PC-3 (cell line): Measurements from ENCODE around the gene DICER1. TPM values are rescaled to one million over a fixed set of nuclear protein-coding genes. Genes with fewer than 3 reads are reported as not detected.
A peak's percentile ranks its signal among the peaks of the same experiment; 100 is the strongest.

Source experiments
- ATAC-seq: fragments of 200-7000 bp; cut with Tn5 transposase; 2 replicates; pipeline ENCODE4 v1.9.1; 2020; ENCODE audit warnings: mild to moderate bottlenecking, moderate library complexity
- BruUV-seq: library from RNA; stranded (reverse); fragments of 400-500 nt; replicated peaks from 2 replicates; lab custom pipeline; 2021; lab: Mats Ljungman, UMichigan
- CTCF ChIA-PET: fragments of 300-600 bp; sonication (Branson Sonifier 250); formaldehyde crosslinking; loops from one replicate; lab custom pipeline; 2022; ENCODE audit warnings: antibody characterized with exemption; lab: Charles Lee
- POLR2A ChIA-PET: fragments of 300-600 bp; sonication (Branson Sonifier 250); formaldehyde crosslinking; loops from one replicate; lab custom pipeline; 2022; ENCODE audit warnings: antibody characterized with exemption; ENCODE audit not compliant: unreplicated experiment; lab: Charles Lee
- DNase-seq: peaks from one replicate; pipeline ENCODE4 v3.0.0-alpha.2; 2015
- H2AFZ ChIP-seq: fragments of 300-600 bp; sonication (generic); 2 replicates; pipeline ENCODE4 v1.6.0; 2016; ENCODE audit warnings: antibody characterized with exemption, low read length
- H3F3A ChIP-seq: fragments of 300-600 bp; sonication (generic); one replicate; pipeline ENCODE4 v1.6.0; 2017; ENCODE audit warnings: antibody characterized with exemption, low read length, control low read depth, mild to moderate bottlenecking; ENCODE audit not compliant: unreplicated experiment
- H3K27ac ChIP-seq: fragments of 300-600 bp; sonication (generic); 2 replicates; pipeline ENCODE4 v1.5.1; 2016; ENCODE audit warnings: mild to moderate bottlenecking, low read length
- H3K27me3 ChIP-seq: fragments of 300-600 bp; sonication (generic); 2 replicates; pipeline ENCODE4 v1.6.1; 2016; ENCODE audit warnings: low read length, mixed read lengths
- H3K36me3 ChIP-seq: fragments of 300-600 bp; sonication (generic); 2 replicates; pipeline ENCODE4 v1.6.1; 2016; ENCODE audit warnings: low read depth, mixed run types, low read length, mixed read lengths
- H3K4me1 ChIP-seq: fragments of 300-600 bp; sonication (generic); 2 replicates; pipeline ENCODE4 v1.5.1; 2016; ENCODE audit warnings: low read length; ENCODE audit not compliant: insufficient read depth
- H3K4me2 ChIP-seq: fragments of 300-600 bp; sonication (generic); 2 replicates; pipeline ENCODE4 v1.6.0; 2016; ENCODE audit warnings: low read length
- H3K4me3 ChIP-seq: fragments of 300-600 bp; sonication (generic); 2 replicates; pipeline ENCODE4 v1.5.1; 2016; ENCODE audit warnings: mild to moderate bottlenecking, low read length, mixed read lengths
- H3K79me2 ChIP-seq: fragments of 300-600 bp; sonication (generic); 2 replicates; pipeline ENCODE4 v1.6.1; 2017; ENCODE audit warnings: low read length, mixed read lengths
- H3K9ac ChIP-seq: fragments of 300-600 bp; sonication (generic); 2 replicates; pipeline ENCODE4 v1.6.0; 2016; ENCODE audit warnings: mild to moderate bottlenecking, low read length
- H3K9me2 ChIP-seq: fragments of 300-600 bp; sonication (generic); replicated peaks from 2 replicates; pipeline ENCODE4 v1.6.1; 2016; ENCODE audit warnings: mixed run types, low read length, mixed read lengths
- H3K9me3 ChIP-seq: fragments of 300-600 bp; sonication (generic); 2 replicates; pipeline ENCODE4 v1.6.1; 2016; ENCODE audit warnings: low read length, mixed read lengths
- H4K20me1 ChIP-seq: fragments of 300-600 bp; sonication (generic); 2 replicates; pipeline ENCODE4 v1.6.1; 2016; ENCODE audit warnings: low read length, mixed read lengths
- EZH2 ChIP-seq: fragments of 300-600 bp; sonication (generic); IDR thresholded peaks from one replicate; pipeline ENCODE4 v1.6.1; 2017; ENCODE audit warnings: antibody characterized with exemption, mild to moderate bottlenecking, low read length; ENCODE audit not compliant: unreplicated experiment
- EZH2phosphoT487 ChIP-seq: fragments of 300-600 bp; sonication (generic); IDR thresholded peaks from 2 replicates; pipeline ENCODE4 v1.6.1; 2018; ENCODE audit warnings: mild to moderate bottlenecking, antibody characterized with exemption, low read length, borderline replicate concordance
- intact Hi-C: fragments of 100-400 bp; cut with micrococcal nuclease; formaldehyde crosslinking; loops from 2 replicates; pipeline ENCODE4 v1.9.0; 2023
- total RNA-seq: library from RNA; depleted of rRNA; stranded (reverse); fragments of >200 nt; gene quantifications from 2 replicates; pipeline ENCODE4 v1.2.3, GENCODE V29; 2014
- TF ChIP-seq, protein P1 (sequence below): fragments of 300-600 bp; sonication (generic); conservative IDR thresholded peaks from 2 replicates; pipeline ENCODE4 v1.5.1; 2017; ENCODE audit warnings: antibody characterized with exemption, low read depth, mild to moderate bottlenecking, low read length

Gene DICER1
- total RNA-seq, 1 experiment from 2014 or later, result 29.9 TPM

DNA sequence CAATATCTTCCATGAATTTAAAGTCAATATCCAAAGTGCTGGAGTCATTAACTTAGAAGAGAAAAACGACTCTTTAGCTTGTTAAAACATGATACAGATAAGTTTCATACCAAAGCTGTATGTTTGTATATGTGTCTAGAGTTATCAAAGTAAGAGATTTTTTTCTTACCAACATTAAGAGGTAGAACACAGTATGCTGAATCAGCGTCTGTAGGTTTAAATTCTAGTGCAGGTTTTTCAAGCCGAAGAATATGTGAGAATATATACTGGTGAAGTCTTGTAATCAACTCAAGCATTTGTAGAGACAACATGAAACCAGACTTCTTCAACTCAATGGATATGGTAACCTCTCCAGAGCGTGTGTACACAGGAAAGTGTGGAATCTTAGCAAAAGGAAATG is 49.6 kb downstream of the DICER1 start:
- TF ChIP-seq EZH2 (no peak), EZH2phosphoT487 (no peak)
- TF ChIP-seq, protein P1, sequence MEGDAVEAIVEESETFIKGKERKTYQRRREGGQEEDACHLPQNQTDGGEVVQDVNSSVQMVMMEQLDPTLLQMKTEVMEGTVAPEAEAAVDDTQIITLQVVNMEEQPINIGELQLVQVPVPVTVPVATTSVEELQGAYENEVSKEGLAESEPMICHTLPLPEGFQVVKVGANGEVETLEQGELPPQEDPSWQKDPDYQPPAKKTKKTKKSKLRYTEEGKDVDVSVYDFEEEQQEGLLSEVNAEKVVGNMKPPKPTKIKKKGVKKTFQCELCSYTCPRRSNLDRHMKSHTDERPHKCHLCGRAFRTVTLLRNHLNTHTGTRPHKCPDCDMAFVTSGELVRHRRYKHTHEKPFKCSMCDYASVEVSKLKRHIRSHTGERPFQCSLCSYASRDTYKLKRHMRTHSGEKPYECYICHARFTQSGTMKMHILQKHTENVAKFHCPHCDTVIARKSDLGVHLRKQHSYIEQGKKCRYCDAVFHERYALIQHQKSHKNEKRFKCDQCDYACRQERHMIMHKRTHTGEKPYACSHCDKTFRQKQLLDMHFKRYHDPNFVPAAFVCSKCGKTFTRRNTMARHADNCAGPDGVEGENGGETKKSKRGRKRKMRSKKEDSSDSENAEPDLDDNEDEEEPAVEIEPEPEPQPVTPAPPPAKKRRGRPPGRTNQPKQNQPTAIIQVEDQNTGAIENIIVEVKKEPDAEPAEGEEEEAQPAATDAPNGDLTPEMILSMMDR, result no peak
- Histone ChIP-seq H3F3A (no peaks in the 10 kb centered on the region), H3K36me3 (peaks cover 56% of the 10 kb centered on the region), H3K9me2 (no peaks in the 10 kb centered on the region), H2AFZ (no peak overlapping the region), H3K27me3 (no peaks in the 10 kb centered on the region), H3K9ac (no peak overlapping the region), H3K4me2 (no peak overlapping the region), H3K79me2 (no peaks in the 10 kb centered on the region), H3K4me1 (peaks cover 14% of the 10 kb centered on the region), H3K4me3 (no peak overlapping the region), H3K27ac (no peak overlapping the region), H3K9me3 (no peaks in the 10 kb centered on the region), H4K20me1 (no peaks in the 10 kb centered on the region)
- BruUV-seq, result no TSS peak
- no peak for DNase-seq
- intact Hi-C loops, result loop anchor here (10.0 kb wide), 1 partner anchor 327 kb away; no protein-coding TSS in a partner anchor
- ChIA-PET POLR2A (no interaction called here), CTCF (no interaction called here)
- ATAC-seq, result no peak

DNA sequence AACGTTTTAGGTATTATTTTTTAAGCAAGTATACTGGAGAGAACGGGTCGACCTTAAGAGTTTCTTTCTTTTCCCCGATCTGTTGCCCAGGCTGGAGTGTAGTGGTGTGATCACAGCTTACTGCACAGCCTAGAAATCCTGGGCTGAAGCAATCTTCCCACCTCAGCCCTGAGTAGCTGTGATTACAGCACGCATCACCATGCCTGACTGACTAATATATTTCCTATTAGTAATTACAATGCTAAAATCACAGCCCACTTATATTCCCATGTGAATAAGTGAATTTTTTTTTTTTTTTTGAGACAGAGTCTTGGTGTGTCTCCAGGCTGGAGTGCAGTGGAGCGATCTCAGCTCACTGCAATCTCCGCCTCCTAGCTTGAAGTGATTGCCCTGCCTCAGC is 50.4 kb downstream of the DICER1 start:
- H3K4me2 ChIP-seq, result no peak overlapping the region
- H3F3A ChIP-seq, result no peaks in the 10 kb centered on the region
- H3K4me3 ChIP-seq, result no peak overlapping the region
- TF ChIP-seq EZH2 (no peak), EZH2phosphoT487 (no peak)
- TF ChIP-seq, protein P1, result no peak
- no peaks in the 10 kb centered on the region for H3K27me3 ChIP-seq
- H3K9ac ChIP-seq, result no peak overlapping the region
- peaks cover 56% of the 10 kb centered on the region for H3K36me3 ChIP-seq
- BruUV-seq, result no TSS peak
- DNase-seq (peak; percentile 5), ATAC-seq (0 out of 2 replicates have a peak, but pooled peaks have one; percentile 29)
- intact Hi-C loops, result loop anchor here (10.0 kb wide), 1 partner anchor 328 kb away; no protein-coding TSS in a partner anchor
- no peaks in the 10 kb centered on the region for H4K20me1 ChIP-seq
- H3K9me3 ChIP-seq, result no peaks in the 10 kb centered on the region
- CTCF ChIA-PET, result no interaction called here
- no peak overlapping the region for H2AFZ ChIP-seq
- no peak overlapping the region for H3K27ac ChIP-seq
- POLR2A ChIA-PET, result interaction anchor here (0.5 kb wide), 1 partner anchor 128 kb away, joined by 4 read pairs; no protein-coding TSS in a partner anchor
- peaks cover 8% of the 10 kb centered on the region for H3K4me1 ChIP-seq
- no peaks in the 10 kb centered on the region for H3K9me2 ChIP-seq
- no peaks in the 10 kb centered on the region for H3K79me2 ChIP-seq

DNA sequence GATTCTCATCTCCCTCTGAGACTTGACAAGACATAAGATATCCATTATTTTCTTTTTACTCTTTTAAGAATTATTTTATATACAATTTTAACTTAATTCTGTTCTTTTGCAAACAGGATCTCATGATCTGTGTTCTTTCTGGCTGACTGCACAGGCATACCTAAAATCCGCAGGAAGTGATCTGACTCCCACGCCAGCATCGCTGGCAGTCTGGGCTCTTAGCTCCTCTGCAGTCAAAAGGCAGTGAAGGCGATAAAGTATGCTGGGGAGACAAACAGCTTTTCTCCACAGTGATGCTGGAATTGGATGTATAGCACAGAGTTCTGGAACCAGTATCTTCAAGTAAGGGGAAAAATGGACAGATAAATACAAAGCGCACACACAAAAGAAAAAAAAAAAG is 52.4 kb downstream of the DICER1 start:
- H3K4me2 ChIP-seq, result no peak overlapping the region
- BruUV-seq, result no TSS peak
- TF ChIP-seq EZH2phosphoT487, result no peak
- TF ChIP-seq EZH2, result no peak
- TF ChIP-seq, protein P1, result no peak
- DNase-seq (no peak), ATAC-seq (no peak)
- no peaks in the 10 kb centered on the region for H3K27me3 ChIP-seq
- intact Hi-C loops, result loop anchor here (10.0 kb wide), 1 partner anchor 330 kb away; no protein-coding TSS in a partner anchor
- no peaks in the 10 kb centered on the region for H3K9me2 ChIP-seq
- POLR2A ChIA-PET, result no interaction called here
- H3F3A ChIP-seq, result no peaks in the 10 kb centered on the region
- H3K27ac ChIP-seq, result no peak overlapping the region
- no peaks in the 10 kb centered on the region for H3K9me3 ChIP-seq
- 0 out of 2 replicates have a peak, but pooled peaks cover 5% of the 10 kb centered on the region for H4K20me1 ChIP-seq
- H3K79me2 ChIP-seq, result no peaks in the 10 kb centered on the region
- peaks cover 45% of the 10 kb centered on the region; the same call in 1 of the 2 replicates for H3K36me3 ChIP-seq
- H3K9ac ChIP-seq, result no peak overlapping the region
- H3K4me3 ChIP-seq, result no peak overlapping the region
- no peak overlapping the region for H2AFZ ChIP-seq
- no peaks in the 10 kb centered on the region for H3K4me1 ChIP-seq
- CTCF ChIA-PET, result no interaction called here
